ENCODE measurements around the gene HRH3. TPM values are rescaled to one million over a fixed set of nuclear protein-coding genes. Genes with fewer than 3 reads are reported as not detected.
A peak's percentile ranks its signal among the peaks of the same experiment; 100 is the strongest.

Gene HRH3
- total RNA-seq, 1 donor from 2014 or later, result not detected

DNA sequence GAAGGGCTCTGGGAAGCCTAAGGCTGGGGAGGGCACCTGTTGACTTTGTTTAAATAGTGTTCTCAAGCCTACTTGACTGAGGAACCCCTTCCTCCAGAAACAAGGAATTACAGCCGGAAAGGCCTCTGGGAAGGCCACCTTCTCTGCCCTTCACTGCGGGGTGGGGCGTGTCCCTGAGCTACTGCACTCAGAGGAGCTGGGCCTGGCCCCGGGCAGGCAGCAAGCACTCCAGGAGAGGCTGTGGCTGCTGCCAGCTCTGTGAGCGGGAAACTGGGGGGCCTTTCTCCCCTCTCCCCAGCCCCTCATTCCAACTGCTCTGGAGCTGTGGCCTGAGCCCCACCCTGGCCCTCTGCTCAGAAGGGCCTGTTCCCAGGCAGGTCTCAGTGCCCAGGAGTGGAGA, 14.3 kb upstream of the HRH3 start:
- ATAC-seq (ENCODE audit: poor library complexity), result peak; percentile 47
- DNase-seq, result peak; percentile 68
- intact Hi-C loops (cut with DNase I), result no loop called here

DNA sequence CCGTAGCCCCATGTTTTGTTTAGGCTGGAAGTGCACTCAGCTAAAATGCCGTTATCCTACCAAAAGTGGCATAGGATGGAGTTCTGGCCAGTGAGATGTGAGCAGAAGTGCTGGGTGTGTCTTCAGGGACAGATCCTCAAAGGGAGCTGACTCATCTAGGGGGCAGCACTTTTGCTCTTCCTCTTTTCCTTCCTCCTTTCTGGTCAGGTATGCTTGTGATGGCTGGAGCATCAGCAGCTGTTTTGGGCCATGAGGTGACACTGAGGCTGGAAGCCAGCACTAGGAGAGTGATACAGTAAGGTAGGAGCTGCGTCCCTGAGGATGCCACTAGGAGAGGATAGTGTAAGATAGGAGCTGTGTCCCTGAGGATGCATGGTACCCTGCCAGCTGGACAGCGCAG, 13.6 kb upstream of the HRH3 start:
- ATAC-seq (ENCODE audit: poor library complexity), result no peak
- intact Hi-C loops (cut with DNase I), result no loop called here
- no peak for DNase-seq

DNA sequence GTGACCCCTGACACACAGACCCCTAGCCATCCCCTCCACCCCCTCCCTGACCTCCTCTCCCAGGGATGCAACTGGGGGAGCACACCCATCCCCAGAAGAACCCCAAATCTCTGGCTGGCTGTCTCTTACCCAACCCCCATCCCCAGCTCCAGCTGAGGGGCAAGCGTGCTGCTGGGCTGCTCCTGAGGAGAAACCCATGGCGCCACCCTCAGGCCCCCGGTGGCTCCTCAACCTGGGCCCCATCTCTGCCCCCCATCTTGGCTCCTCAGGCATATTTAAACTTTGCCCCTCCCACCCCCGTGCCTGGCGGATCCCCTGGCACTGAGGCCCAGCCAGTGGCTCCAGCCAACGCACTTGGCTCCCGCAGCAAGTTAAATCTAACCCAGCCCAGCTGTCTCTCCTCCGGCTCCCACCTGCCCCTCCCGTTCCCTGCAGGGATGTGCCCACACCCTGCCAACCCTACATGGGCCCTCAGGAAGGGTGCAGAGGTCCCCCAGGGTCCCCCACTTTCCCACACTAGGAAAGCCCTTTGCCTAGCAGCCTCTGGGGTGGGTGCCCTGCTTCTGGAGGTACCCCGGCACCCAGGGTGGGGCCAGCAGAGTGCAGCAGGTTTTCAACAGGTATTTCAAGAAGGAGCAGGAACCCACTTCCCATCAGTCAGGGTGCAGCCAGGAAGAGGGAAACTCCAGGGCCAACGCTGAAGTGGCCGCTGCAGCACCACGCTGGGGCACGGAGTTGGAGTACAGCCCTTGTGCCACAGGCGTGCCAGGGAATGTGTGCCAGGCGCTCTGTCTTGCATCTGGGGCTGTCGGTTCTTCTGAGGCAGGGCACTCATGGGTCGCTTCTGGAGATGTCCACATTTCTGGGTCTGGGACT, 12.9 kb upstream of the HRH3 start:
- intact Hi-C loops (cut with DNase I), result no loop called here
- DNase-seq (peak; percentile 65), ATAC-seq (ENCODE audit: poor library complexity) (peak; percentile 57)

DNA sequence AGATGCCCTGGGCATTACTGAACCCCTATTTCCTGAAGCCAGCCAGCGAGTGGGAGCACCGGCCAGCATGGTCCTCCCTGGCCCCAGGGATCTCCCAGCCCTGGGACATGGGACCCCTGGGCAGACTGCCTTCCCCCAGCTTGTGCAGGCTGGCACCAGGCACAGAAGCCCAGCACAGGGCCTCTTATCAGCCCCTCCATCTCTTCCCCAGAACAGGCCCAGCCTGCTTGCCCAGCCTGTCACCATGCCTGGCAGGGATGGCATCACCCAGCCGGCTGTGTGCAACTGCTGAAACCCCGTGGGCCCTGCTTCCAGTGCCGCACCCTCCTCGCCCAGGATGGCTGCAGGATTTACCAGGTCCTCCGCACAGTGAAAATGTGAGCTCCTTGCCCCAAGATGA, 12.1 kb upstream of the HRH3 start:
- no peak for DNase-seq
- intact Hi-C loops (cut with DNase I), result no loop called here
- no peak for ATAC-seq (ENCODE audit: poor library complexity)

DNA sequence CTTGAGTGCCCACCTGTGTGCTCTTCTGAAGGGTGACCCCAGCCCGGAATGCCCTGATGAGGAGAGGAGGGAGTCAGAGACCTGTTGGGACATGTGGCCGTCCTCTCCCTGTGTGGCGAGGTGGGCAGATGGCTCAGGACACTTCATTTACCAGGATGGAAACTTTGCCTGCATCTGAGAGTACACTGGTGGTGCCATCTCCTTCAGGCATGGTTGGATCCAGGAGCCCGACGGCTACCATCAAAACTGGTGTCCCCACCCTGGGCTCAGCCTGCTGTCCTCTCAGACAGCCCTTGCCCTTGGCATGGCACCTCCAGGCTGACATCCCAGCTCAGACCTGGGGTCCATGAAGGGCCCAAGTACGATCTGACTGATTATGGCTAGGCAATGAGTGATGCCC, 11.2 kb upstream of the HRH3 start:
- ATAC-seq (ENCODE audit: poor library complexity), result no peak
- DNase-seq, result no peak
- intact Hi-C loops (cut with DNase I), result no loop called here

DNA sequence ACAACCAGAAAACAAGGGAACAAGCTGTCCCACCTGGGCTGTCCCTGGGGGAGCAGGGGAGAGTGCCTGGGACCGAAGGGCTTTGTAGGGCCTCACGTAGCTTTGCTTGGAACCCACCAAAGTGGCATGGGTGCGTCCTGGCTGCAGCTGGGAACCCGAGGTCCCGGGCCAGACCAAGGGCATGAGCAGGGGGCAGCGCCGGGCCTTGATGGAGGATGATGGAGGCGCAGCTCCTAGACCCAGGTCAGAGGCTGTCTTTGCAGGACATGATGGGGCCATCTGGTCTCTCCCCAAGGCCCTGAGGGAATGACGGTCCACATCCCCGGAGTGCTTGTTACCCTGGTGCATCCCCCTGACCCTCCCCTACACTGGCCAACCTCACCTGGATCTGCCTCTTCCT, 10.6 kb upstream of the HRH3 start:
- no peak for ATAC-seq (ENCODE audit: poor library complexity)
- no peak for DNase-seq
- intact Hi-C loops (cut with DNase I), result no loop called here

DNA sequence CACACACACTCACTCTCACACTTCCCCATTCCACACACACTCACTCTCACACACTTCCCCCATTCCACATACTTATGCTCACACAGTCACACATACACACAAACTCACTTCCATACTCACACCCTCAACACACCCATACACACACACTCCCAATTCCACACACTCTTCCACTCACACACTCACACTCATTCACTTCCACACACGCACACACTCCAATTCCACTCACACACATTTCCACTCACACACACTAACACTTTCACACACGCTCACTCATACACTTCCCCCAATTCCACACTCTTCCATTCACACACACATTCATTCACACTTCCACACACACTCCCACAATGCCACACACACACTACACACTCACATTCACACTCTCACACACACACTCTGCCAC, 10.2 kb upstream of the HRH3 start:
- intact Hi-C loops (cut with DNase I), result no loop called here
- DNase-seq (no peak), ATAC-seq (ENCODE audit: poor library complexity) (no peak)

DNA sequence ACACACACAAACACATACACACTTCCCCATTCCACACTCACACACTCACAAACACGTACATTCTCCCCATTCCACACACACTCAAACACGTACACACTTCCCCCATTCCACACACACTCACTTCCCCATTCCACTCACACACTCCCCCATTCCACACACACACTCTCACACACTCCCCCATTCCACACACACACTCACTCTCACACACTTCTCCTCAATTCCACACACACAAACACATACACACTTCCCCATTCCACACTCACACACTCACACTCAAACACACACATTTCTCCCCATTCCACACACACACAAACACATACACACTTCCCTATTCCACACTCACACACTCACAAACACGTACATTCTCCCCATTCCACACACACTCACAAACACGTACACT, 9.6 kb upstream of the HRH3 start:
- intact Hi-C loops (cut with DNase I), result no loop called here

DNA sequence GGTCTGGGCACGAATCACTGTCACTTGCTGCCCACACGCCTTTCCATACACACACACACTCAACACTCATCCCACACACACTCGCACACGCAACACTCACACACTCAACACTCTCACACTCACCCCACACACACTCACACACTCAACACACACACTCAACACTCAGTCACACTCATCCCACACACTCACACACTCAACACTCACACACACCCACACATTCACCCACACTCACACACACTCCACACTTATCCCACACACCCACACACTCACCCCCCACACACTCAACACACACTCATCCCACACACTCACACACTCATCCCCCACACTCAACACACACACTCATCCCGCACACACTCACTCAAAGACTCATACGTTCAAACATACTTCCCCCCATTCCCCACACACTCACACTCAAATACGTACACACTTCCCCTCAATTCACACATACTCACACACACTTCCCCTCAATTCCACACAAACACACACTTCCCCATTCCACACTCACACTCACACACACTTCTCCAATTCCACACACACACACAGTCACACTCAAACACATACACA, 9.0 kb upstream of the HRH3 start:
- ATAC-seq (ENCODE audit: poor library complexity), result no peak
- DNase-seq, result no peak
- intact Hi-C loops (cut with DNase I), result no loop called here

More for the DNA sequence above, 9.6 kb upstream of the HRH3 start:
- ATAC-seq (ENCODE audit: poor library complexity) (no peak), DNase-seq (no peak)

DNA sequence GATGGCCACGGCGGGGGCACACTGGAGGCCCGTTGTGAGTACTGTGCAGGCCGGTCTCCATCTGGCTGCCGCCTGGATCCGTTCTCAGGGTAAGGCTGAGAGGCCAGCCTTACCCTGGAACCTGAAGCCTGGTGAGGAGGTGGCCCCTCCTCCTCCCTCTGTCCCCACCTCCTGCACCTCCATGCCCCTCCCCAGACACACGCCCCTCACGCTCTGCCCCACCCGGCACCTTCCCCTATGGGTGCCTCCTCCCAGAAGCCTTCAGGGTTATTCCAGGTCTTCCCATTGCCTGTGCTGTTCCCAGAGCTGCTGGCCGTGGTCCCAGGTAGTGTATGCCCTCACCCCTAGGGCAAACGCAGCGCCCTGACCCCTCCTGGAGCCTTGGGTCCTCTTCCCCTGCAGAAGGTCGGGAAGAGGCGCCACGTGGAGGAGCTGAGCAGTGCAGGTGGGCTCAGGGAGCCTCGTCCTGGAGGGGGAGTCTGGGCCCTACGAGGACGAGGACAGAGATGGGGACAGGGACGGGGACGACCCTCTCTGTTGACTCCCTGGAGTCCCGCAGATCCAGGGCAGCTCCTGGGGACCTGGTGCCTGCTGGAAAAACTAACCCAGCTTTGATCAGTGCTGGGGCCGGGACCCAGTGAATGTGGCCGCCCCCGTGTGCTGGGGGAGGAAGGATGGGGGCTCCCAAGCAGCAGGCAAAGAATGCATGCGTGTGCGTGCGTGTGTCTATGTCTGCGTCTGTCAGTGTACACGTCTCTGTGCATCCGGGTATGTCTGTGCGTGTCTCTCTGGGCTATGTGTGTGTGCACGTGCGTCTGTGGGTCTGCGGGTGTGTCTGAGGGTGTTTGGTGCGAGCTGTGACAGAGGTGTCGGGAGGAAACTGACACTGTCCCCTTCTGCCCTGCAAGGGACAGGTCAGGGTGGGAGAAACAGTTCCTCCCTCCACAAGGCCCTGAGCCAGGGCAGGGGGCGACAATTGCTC, 8.2 kb upstream of the HRH3 start:
- peak; percentile 65 for ATAC-seq (ENCODE audit: poor library complexity)
- no peak for DNase-seq

DNA sequence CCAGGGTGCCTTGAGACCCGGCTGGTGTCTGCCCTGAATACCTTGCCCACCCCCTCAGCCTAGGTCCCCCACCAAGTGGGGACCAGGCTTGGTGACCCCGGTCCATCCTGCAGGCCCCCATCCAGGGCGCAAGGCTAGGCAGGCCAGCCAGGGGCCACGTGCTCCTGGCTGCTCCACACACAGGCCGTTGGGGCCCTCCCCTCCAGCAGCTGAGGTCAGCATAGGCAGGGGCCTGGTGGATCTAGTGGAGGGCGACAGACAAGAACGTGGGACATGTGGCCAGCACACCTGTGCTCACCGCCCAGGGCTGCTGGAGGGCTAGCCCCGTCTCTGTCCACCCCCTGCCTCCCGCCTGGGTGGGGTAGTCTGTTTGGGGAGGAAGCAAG, 7.5 kb upstream of the HRH3 start:
- no peak for DNase-seq
- intact Hi-C loops (cut with DNase I), result no loop called here
- no peak for ATAC-seq (ENCODE audit: poor library complexity)

More for the DNA sequence above, 8.2 kb upstream of the HRH3 start:
- intact Hi-C loops (cut with DNase I), result no loop called here

DNA sequence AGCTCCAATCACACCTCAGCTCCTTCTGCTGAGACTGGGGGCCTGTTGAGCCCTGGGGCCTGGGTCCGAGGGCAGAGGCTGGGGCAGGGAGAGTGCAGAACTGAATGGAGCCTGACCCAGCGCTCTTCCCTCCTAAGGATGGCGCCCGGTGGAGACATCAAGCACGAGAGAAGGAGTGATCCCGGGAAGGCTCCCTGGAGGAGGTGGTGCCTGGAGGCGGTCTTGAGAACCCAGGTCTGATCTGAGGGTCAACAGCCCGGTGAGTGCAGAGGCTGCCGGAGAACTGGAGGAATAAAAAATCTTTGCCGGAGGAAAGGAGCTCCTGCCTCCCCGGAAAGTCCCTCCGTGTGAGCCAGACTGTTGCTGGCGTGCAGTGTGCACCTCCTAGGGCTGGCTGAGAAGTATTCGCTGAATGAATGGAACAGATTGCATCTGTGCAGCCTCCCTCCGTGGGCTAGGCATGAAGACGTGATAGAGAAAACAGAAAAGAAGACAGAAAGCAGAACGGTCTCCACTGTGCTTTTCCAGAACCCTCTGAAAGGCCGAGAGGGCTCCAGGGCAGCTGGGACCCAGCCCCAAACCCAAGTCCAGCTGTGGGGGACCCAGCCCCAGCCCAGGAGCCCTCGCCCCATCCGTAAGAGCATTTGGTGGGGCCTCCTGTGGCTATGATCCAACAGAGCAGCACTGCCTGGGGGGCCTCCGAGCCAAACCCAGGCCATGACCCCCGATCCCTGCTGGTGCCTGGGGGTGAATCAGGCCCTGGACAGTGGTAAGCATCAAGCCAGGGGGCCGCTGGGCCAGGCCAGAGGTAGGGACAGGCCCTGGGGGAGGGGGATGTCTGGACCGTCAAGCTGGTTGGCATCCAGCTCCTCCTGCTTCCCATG, 6.9 kb upstream of the HRH3 start:
- ATAC-seq (ENCODE audit: poor library complexity), result no peak
- intact Hi-C loops (cut with DNase I), result no loop called here
- DNase-seq, result no peak

DNA sequence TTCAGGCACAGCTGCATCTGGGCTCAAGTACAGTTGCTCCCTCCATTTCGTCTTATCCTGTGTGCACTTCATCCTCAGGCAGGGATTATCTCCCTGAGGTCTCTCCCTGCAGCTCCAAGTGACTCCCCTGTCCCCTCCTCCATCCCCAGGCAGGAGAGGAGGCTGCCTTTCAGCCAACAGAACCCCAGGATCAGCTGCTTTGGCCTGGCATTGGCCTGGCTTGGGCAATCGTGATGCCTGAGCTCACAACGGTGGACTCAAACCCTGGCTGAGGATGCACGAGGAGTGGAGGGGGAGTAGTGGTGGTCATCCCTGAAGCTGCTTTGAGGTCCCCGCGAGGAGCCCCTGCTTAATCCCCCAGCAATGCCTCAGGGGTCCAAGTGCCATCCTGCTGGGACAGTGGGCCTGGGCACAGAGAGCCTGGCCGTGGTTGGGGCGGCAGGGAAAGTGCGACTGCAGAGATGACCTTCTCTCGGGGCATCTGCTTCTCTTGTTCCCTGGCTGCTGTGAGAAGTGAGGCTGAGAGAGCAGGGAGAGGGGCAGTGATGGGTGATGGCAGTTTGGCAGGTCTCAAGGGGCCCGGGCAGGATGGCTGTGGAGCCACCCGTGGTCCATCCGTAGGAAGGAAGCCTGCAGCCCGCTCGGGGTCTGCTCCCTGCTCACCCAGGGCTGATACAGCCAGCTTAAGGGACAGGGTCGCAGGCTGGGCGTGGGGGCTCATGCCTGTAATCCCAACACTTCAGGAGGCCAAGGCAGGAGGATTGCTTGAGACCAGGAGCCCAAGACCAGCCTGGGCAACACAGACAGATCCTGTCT, 6.0 kb upstream of the HRH3 start:
- ATAC-seq (ENCODE audit: poor library complexity) (no peak), DNase-seq (no peak)
- intact Hi-C loops (cut with DNase I), result no loop called here

DNA sequence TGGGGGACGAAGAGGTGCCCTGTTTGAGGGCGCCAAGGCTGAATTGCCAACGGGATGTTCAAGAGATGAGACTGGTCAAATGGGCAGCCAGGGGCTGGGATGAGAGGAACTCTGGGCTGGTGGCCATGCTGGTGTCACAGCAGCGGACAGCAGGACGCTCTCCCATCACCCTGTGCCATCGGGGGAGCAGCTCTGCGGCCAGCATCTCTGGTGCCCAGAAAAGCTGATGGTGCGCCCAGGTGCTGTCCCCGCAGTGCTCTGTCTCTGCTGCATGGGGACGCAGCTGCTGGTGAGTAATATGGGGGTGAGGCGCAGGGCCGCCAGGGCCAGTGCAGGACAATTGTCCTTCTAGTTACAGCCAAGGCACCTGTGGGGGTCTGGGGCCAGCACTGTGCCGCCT, 4.9 kb upstream of the HRH3 start:
- intact Hi-C loops (cut with DNase I), result no loop called here
- DNase-seq (no peak), ATAC-seq (ENCODE audit: poor library complexity) (no peak)

DNA sequence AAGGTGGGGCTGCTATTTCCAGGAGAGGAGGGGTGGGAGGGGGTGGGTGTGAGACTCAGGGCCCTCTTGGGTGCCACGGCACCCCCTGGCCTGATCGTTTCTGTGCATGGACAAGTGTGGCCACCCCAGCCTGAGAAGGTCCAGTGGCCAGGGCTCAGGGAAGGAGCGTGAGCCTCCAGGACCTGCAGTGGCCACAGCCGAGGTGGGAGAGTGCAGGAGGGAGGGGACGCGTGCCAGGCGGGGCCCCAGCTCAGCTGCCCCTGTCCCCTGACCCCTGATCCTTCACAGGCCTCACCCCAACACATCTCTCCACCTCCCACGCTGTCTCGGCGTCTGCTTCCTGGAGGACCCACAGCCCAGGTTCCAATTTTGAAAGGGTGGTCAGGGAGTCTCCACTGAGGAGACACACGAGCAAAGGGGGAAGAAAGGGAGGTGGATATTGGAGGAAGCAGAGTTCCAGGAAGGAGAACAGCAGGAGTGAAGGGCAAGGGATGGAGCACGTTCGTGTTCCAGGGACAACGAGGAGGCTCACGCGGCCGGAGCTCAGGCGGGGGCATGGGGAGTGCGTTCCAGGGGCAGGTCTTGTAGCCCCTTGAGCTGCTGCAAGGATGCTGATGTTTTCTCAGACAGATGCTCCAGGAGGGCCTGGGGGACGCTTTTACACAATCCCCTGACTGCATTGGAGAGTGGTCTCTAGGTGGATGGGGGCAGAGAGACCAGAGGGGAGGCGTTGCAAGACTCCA, 4.2 kb upstream of the HRH3 start:
- no peak for ATAC-seq (ENCODE audit: poor library complexity)
- intact Hi-C loops (cut with DNase I), result no loop called here
- no peak for DNase-seq

DNA sequence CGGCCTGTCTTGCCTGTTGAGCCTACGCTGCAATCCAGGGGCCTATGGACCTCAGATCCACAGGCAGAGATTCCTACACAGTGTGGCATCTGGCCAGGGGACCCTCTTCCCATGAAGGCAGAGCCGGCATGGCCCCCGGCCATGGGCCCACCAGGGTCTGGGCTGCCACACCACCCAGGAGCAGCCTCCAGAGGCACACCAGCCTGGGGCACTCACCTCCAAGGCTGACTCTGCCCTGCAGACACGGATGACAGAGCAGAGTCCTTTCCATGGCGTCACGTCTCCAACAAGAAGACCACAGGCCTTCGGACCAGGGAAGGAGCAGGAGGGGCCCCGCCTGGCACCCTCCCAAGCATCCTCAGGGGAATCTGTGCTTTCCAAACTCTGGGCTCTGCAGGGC, 3.5 kb upstream of the HRH3 start:
- intact Hi-C loops (cut with DNase I), result no loop called here
- no peak for ATAC-seq (ENCODE audit: poor library complexity)
- DNase-seq, result no peak

DNA sequence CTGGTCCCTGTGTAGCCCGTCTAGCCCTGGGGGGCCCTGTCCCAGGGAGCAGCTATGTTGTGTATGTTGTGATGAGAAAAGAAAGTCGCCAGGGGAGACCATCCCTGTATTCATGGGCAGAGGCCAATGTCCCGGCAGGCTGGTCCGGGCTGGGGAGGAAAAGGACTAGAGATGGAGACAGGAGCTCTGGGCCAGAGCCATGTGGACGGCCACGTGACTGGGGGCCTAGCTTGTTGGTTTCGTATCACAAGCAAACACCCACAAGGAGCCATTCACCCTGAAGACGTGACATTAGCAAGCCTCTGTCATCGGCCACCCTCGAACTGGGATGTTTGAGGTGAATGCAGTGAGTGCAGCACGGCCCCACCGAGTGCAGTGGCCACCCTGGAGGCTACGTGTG, 2.9 kb upstream of the HRH3 start:
- ATAC-seq (ENCODE audit: poor library complexity) (no peak), DNase-seq (no peak)
- intact Hi-C loops (cut with DNase I), result no loop called here

All from Right ventricle myocardium superior (tissue), 1 donor.